HepG2 (cell line): Measurements from ENCODE around the gene GLS2. TPM values are rescaled to one million over a fixed set of nuclear protein-coding genes. Genes with fewer than 3 reads are reported as not detected.
"Not testable (repeated sequence)": the region's sequence is repeated elsewhere in the genome, so short reads cannot be mapped to it uniquely, and the experiment has no call there.

Source experiments
- ATAC-seq: fragments of 200-7000 bp; cut with Tn5 transposase; 3 replicates; pipeline ENCODE4 v1.9.1; 2020; ENCODE audit warnings: mild to moderate bottlenecking, moderate library complexity
- BruUV-seq: library from RNA; stranded (reverse); fragments of 400-500 nt; replicated peaks from 2 replicates; lab custom pipeline; 2021; lab: Mats Ljungman, UMichigan
- CTCF ChIA-PET: fragments of 300-600 bp; formaldehyde crosslinking; extraction: SDS; loops from one replicate; lab custom pipeline; 2021; ENCODE audit warnings: low total read pairs, inconsistent platforms, low intra/inter-chr PET ratio; lab: Yijun Ruan, JAX
- POLR2A ChIA-PET: fragments of 350-600 bp; sonication (Branson Sonifier 250); formaldehyde crosslinking; loops from one replicate; lab custom pipeline; 2020; ENCODE audit warnings: antibody characterized with exemption, inconsistent platforms; lab: Yijun Ruan, JAX
- DNase-seq: peaks from one replicate; pipeline ENCODE4 v3.0.0-alpha.2; 2015; ENCODE audit warnings: low spot score
- FAIRE-seq: peaks from 3 replicates; lab custom pipeline; 2011; peaks lifted over from hg19 to GRCh38; lab: Jason Lieb, UNC
- H2AFZ ChIP-seq: one replicate; pipeline ENCODE4 v1.6.1; 2011; ENCODE audit warnings: low read length, inconsistent platforms
- H3K27ac ChIP-seq: fragments of 300-600 bp; 3 replicates; pipeline ENCODE4 v1.8.0; 2011; ENCODE audit warnings: mixed run types, mild to moderate bottlenecking, mixed read lengths, low read length, inconsistent platforms; ENCODE audit not compliant: insufficient read depth; ENCODE audit errors: extremely low read length
- H3K27me3 ChIP-seq, 2 experiments: fragments of 200-600 bp in 1 of 2; 2 replicates in 1 of 2; 3 replicates in 1 of 2; pipeline versions ENCODE4 v1.6.0 to v1.8.0; 2011; ENCODE audit warnings: low read length in 2 of 2, mild to moderate bottlenecking in 2 of 2, moderate library complexity in 2 of 2, inconsistent platforms in 1 of 2; ENCODE audit not compliant: insufficient read depth in 2 of 2, control insufficient read depth in 1 of 2
- H3K36me3 ChIP-seq, 2 experiments: fragments of 200-600 bp in 1 of 2; replicated peaks in 1 of 2; 2 replicates in 1 of 2; 3 replicates in 1 of 2; pipeline versions ENCODE4 v1.5.1 to v1.8.0; 2011; ENCODE audit warnings: low read length in 2 of 2, inconsistent platforms in 1 of 2; ENCODE audit not compliant: insufficient read depth in 2 of 2, control insufficient read depth in 1 of 2
- H3K4me1 ChIP-seq: 2 replicates; pipeline ENCODE4 v1.5.1; 2012; ENCODE audit warnings: low read length, inconsistent platforms; ENCODE audit not compliant: insufficient read depth
- H3K4me2 ChIP-seq: 2 replicates; pipeline ENCODE4 v1.6.0; 2011; ENCODE audit warnings: low read depth, low read length, inconsistent platforms
- H3K4me3 ChIP-seq, 3 experiments: fragments of 200-600 bp in 1 of 3; sonication (generic), shearing (Covaris generic) in 1 of 3; replicated peaks in 1 of 3; 2 replicates each; pipeline ENCODE4 v1.5.1; 2011 to 2016; ENCODE audit warnings: low read length in 3 of 3, inconsistent platforms in 2 of 3, low read depth in 2 of 3, mild to moderate bottlenecking in 2 of 3, control low read depth in 1 of 3, mixed read lengths in 1 of 3; ENCODE audit not compliant: insufficient read depth in 1 of 3
- H3K79me2 ChIP-seq: one replicate; pipeline ENCODE4 v1.6.1; 2011; ENCODE audit warnings: low read length, inconsistent platforms; ENCODE audit not compliant: insufficient read depth
- H3K9ac ChIP-seq: 2 replicates; pipeline ENCODE4 v1.6.0; 2011; ENCODE audit warnings: mild to moderate bottlenecking, low read depth, low read length, inconsistent platforms; ENCODE audit not compliant: insufficient read depth
- H3K9me3 ChIP-seq: 2 replicates; pipeline ENCODE4 v1.5.1; 2012; ENCODE audit warnings: mild to moderate bottlenecking, low read length
- H4K20me1 ChIP-seq: 2 replicates; pipeline ENCODE4 v1.6.0; 2011; ENCODE audit warnings: inconsistent platforms, mild to moderate bottlenecking, low read length, moderate library complexity; ENCODE audit not compliant: insufficient read depth
- AGO1 ChIP-seq: fragments of 200-400 bp; formaldehyde crosslinking; IDR thresholded peaks from 2 replicates; pipeline ENCODE4 v1.6.1; 2017; ENCODE audit warnings: mild to moderate bottlenecking, low read depth, low read length, moderate library complexity; ENCODE audit not compliant: poor library complexity, severe bottlenecking
- AHR ChIP-seq: IDR thresholded peaks from 2 replicates; pipeline ENCODE4 v1.6.1; 2018; ENCODE audit warnings: missing genetic modification reagents, missing compliant biosample characterization
- ARNT ChIP-seq: fragments of 450-650 bp; IDR thresholded peaks from 2 replicates; pipeline ENCODE4 v1.6.1; 2017
- CCAR2 ChIP-seq: fragments of 200-400 bp; formaldehyde crosslinking; optimal IDR thresholded peaks from 2 replicates; pipeline ENCODE3; 2018; ENCODE audit warnings: low read depth, mild to moderate bottlenecking, low read length, moderate library complexity
- HDAC6 ChIP-seq: fragments of 200-600 bp; sonication (generic); IDR thresholded peaks from 2 replicates; pipeline ENCODE4 v1.7.0; 2017; ENCODE audit warnings: mild to moderate bottlenecking, antibody characterized with exemption, low read length, low read depth
- HNRNPK ChIP-seq: fragments of 200-400 bp; formaldehyde crosslinking; IDR thresholded peaks from 2 replicates; pipeline ENCODE4 v1.6.1; 2018; ENCODE audit warnings: low read length, low read depth, moderate library complexity, mild to moderate bottlenecking; ENCODE audit not compliant: poor library complexity, severe bottlenecking
- KDM6A ChIP-seq: IDR thresholded peaks from 2 replicates; pipeline ENCODE4 v1.6.1; 2016; ENCODE audit warnings: low read depth
- KLF13 ChIP-seq: sonication (generic); formaldehyde crosslinking; IDR thresholded peaks from 2 replicates; pipeline ENCODE4 v1.4.0; 2020; ENCODE audit warnings: mild to moderate bottlenecking, missing genetic modification reagents
- MBD4 ChIP-seq: IDR thresholded peaks from 2 replicates; pipeline ENCODE4 v1.6.1; 2012; ENCODE audit warnings: low read length, inconsistent platforms, borderline replicate concordance
- NFE2 ChIP-seq: sonication (generic); formaldehyde crosslinking; IDR thresholded peaks from 2 replicates; pipeline ENCODE4 v1.4.0; 2020; ENCODE audit warnings: missing genetic modification reagents
- NFKB2 ChIP-seq: sonication (generic); formaldehyde crosslinking; IDR thresholded peaks from 2 replicates; pipeline ENCODE4 v1.4.0; 2020; ENCODE audit warnings: missing genetic modification reagents, borderline replicate concordance
- RBM39 ChIP-seq: fragments of 200-400 bp; formaldehyde crosslinking; IDR thresholded peaks from one replicate; pipeline ENCODE4 v1.6.1; 2018; ENCODE audit warnings: antibody characterized with exemption, mild to moderate bottlenecking, low read depth, low read length; ENCODE audit not compliant: poor library complexity, severe bottlenecking
- SRSF9 ChIP-seq: fragments of 200-400 bp; formaldehyde crosslinking; IDR thresholded peaks from 2 replicates; pipeline ENCODE4 v1.6.1; 2018; ENCODE audit warnings: borderline replicate concordance, mild to moderate bottlenecking, low read depth, low read length; ENCODE audit not compliant: insufficient read depth, poor library complexity, severe bottlenecking
- TARDBP ChIP-seq: sonication (generic); formaldehyde crosslinking; IDR thresholded peaks from 2 replicates; pipeline ENCODE4 v1.8.0; 2022; ENCODE audit warnings: mild to moderate bottlenecking, missing genetic modification reagents
- TBL1XR1 ChIP-seq: fragments of 150-350 bp; IDR thresholded peaks from 2 replicates; pipeline ENCODE4 v1.6.1; 2014; ENCODE audit warnings: borderline replicate concordance, low read length; ENCODE audit not compliant: partially characterized antibody
- ZNF121 ChIP-seq: sonication (generic); formaldehyde crosslinking; IDR thresholded peaks from 2 replicates; pipeline ENCODE4 v1.5.0; 2020; ENCODE audit warnings: mild to moderate bottlenecking, missing genetic modification reagents
- ZNF264 ChIP-seq: sonication (generic); formaldehyde crosslinking; IDR thresholded peaks from 2 replicates; pipeline ENCODE4 v1.4.0; 2020; ENCODE audit warnings: missing genetic modification reagents
- ZNF30 ChIP-seq: sonication (generic); formaldehyde crosslinking; IDR thresholded peaks from 2 replicates; pipeline ENCODE4 v1.5.0; 2020; ENCODE audit warnings: mild to moderate bottlenecking, missing genetic modification reagents
- ZNF460 ChIP-seq: sonication (generic); formaldehyde crosslinking; IDR thresholded peaks from 2 replicates; pipeline ENCODE4 v1.5.1; 2020; ENCODE audit warnings: missing genetic modification reagents, mild to moderate bottlenecking, borderline replicate concordance
- ZNF720 ChIP-seq: sonication (generic); formaldehyde crosslinking; IDR thresholded peaks from 2 replicates; pipeline ENCODE4 v1.4.0; 2020; ENCODE audit warnings: missing genetic modification reagents
- ZNF891 ChIP-seq: sonication (generic); formaldehyde crosslinking; IDR thresholded peaks from 2 replicates; pipeline ENCODE4 v1.5.0; 2020; ENCODE audit warnings: mild to moderate bottlenecking, missing genetic modification reagents
- ZZZ3 ChIP-seq: sonication (generic); formaldehyde crosslinking; IDR thresholded peaks from 2 replicates; pipeline ENCODE4 v1.4.0; 2020; ENCODE audit warnings: missing genetic modification reagents, mild to moderate bottlenecking, borderline replicate concordance
- WGBS: methylation state at CpG from one replicate; pipeline ENCODE4 v1.1.6; 2017; ENCODE audit warnings: low lambda C conversion rate; 5-methylcytosine and 5-hydroxymethylcytosine counted together
- in situ Hi-C: cut with HindIII; loops from 2 replicates; pipeline ENCODE4 v1.10.0; 2017; ENCODE audit warnings: low pct_unique_long_range_greater_than_20kb; ENCODE audit not compliant: extremely low pct_ligation_motif_present
- intact Hi-C: fragments of 100-400 bp; cut with micrococcal nuclease; formaldehyde crosslinking; loops from one replicate; pipeline ENCODE4 v1.10.0; 2022; ENCODE audit not compliant: unreplicated experiment
- polyA plus RNA-seq, 8 experiments: library from polyadenylated mRNA; depleted of rRNA in 3 of 8; stranded (reverse) in 7 of 8; unstranded in 1 of 8; fragments of >200 nt; fragmentation: Illumina TruSeq in 4 of 8; extraction: Trizol in 4 of 8; gene quantifications; 2 replicates each; pipeline versions ENCODE4 v1.2.1 to v1.2.3, GENCODE V29; 2011 to 2016; ENCODE audit warnings: low read depth in 4 of 8, missing spikeins in 1 of 8, mixed read lengths in 1 of 8; ENCODE audit not compliant: insufficient read depth in 1 of 8
- total RNA-seq, 5 experiments: library from RNA; depleted of rRNA; stranded (reverse); fragments of >200 nt; fragmentation: Illumina TruSeq; extraction: Trizol; gene quantifications; 2 replicates each; pipeline ENCODE4 v1.2.3, GENCODE V29; 2016; ENCODE audit warnings: low read depth in 1 of 5
- TF ChIP-seq, protein P1 (sequence below): sonication (generic); formaldehyde crosslinking; IDR thresholded peaks from 2 replicates; pipeline ENCODE4 v1.5.0; 2020; ENCODE audit warnings: mild to moderate bottlenecking, missing genetic modification reagents, borderline replicate concordance
- TF ChIP-seq, protein P2 (sequence below): sonication (generic); formaldehyde crosslinking; IDR thresholded peaks from 2 replicates; pipeline ENCODE4 v1.4.0; 2020; ENCODE audit warnings: low read depth, mild to moderate bottlenecking, missing genetic modification reagents

GLS2 gene
- total and polyA plus RNA-seq, 2 of the 13 experiments (the other 11 are each of a cell fraction or from before 2014, with no cell fraction given): 8.6 to 12.2 TPM

GRCh38 chr12:56448860-56449621, 38.9 kb downstream of the GLS2 start, which contains the start of gene TIMELESS (continued):
- TF ChIP-seq AHR (CRISPR knock-in tag) (no peak), ARNT (no peak), ZNF30 (CRISPR knock-in tag) (peak; percentile 67; the same call in 1 of the 2 replicates), SRSF9 (no peak), AGO1 (peak; percentile 56), HNRNPK (peak; percentile 46), ZNF264 (CRISPR knock-in tag) (0 out of 2 replicates have a peak, but pooled peaks have one; percentile 70), TARDBP (CRISPR knock-in tag) (peak; percentile 58; the same call in 1 of the 2 replicates), MBD4 (no peak), ZNF460 (CRISPR knock-in tag) (no peak), ZZZ3 (no peak; the same call in 1 of the 2 replicates), ZNF720 (CRISPR knock-in tag) (no peak), NFE2 (CRISPR knock-in tag) (no peak), KLF13 (no peak), ZNF891 (CRISPR knock-in tag) (no peak; the same call in 1 of the 2 replicates), HDAC6 (no peak), NFKB2 (CRISPR knock-in tag) (peak; percentile 91; the same call in 1 of the 2 replicates), KDM6A (no peak), CCAR2 (no peak), TBL1XR1 (no peak), ZNF121 (CRISPR knock-in tag) (0 out of 2 replicates have a peak, but pooled peaks have one; percentile 29), RBM39 (peak; percentile 56)
- TF ChIP-seq, protein P1, sequence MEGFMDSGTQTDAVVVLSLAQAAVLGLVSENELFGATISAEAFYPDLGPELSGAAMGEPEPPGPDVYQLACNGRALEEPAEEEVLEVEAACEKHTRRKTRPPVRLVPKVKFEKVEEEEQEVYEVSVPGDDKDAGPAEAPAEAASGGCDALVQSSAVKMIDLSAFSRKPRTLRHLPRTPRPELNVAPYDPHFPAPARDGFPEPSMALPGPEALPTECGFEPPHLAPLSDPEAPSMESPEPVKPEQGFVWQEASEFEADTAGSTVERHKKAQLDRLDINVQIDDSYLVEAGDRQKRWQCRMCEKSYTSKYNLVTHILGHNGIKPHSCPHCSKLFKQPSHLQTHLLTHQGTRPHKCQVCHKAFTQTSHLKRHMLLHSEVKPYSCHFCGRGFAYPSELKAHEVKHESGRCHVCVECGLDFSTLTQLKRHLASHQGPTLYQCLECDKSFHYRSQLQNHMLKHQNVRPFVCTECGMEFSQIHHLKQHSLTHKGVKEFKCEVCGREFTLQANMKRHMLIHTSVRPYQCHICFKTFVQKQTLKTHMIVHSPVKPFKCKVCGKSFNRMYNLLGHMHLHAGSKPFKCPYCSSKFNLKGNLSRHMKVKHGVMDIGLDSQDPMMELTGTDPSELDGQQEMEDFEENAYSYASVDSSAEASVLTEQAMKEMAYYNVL (CRISPR knock-in tag): peak; percentile 71; the same call in 1 of the 2 replicates
- TF ChIP-seq, protein P2, sequence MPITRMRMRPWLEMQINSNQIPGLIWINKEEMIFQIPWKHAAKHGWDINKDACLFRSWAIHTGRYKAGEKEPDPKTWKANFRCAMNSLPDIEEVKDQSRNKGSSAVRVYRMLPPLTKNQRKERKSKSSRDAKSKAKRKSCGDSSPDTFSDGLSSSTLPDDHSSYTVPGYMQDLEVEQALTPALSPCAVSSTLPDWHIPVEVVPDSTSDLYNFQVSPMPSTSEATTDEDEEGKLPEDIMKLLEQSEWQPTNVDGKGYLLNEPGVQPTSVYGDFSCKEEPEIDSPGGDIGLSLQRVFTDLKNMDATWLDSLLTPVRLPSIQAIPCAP: no peak
- TF ChIP-seq, all 625 proteins: peak for 324

DNA sequence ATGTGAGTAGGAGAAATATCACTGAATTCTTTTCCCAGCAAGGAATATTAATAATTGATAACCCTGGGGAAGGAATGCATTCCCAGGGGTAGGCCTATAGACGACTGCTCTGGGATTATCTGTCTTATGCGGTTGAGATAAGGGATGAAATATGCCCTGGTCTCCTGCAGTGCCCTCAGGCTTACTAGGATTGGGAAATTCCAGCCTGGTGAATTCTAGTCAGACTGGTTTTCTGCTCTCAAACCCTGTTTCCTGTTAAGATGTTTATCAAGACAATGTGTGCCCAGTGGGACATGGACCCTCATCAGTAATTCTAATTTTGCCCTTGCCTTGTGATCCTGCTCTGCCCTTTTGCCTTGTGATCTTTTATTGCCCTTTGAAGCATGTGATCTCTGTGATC, 44.8 kb downstream of the GLS2 start:
- H2AFZ ChIP-seq, ATAC-seq, POLR2A ChIA-PET, DNase-seq, H3K4me2 ChIP-seq, H3K36me3 ChIP-seq, H4K20me1 ChIP-seq, H3K4me3 ChIP-seq, H3K9ac ChIP-seq, intact Hi-C loops, CTCF ChIA-PET, in situ Hi-C loops, H3K27me3 ChIP-seq, FAIRE-seq, H3K9me3 ChIP-seq, H3K27ac ChIP-seq, BruUV-seq: not testable (repeated sequence)
- 93% methylated on average over 2 of the region's 2 CpGs for WGBS
- Histone ChIP-seq H3K79me2 (peaks cover 18% of the 10 kb centered on the region), H3K4me1 (peaks cover 19% of the 10 kb centered on the region)
